Nephron (organoid): ENCODE results near the gene PKLR.
"Not testable (repeated sequence)": the region's sequence is repeated elsewhere in the genome, so short reads cannot be mapped to it uniquely, and the experiment has no call there.

Source experiments
- H3K27ac Mint-ChIP-seq, 3 experiments: 2 replicates each; pipeline ENCODE4 v1.8.0; 2020; ENCODE audit warnings: mixed read lengths in 3 of 3, mild to moderate bottlenecking in 2 of 3, moderate library complexity in 1 of 3
- H3K27me3 Mint-ChIP-seq: 2 replicates; pipeline ENCODE4 v1.8.0; 2021; ENCODE audit warnings: low read depth, mild to moderate bottlenecking, moderate library complexity, mixed read lengths
- H3K36me3 Mint-ChIP-seq: 2 replicates; pipeline ENCODE4 v1.8.0; 2020; ENCODE audit warnings: low read depth, mixed read lengths
- H3K4me1 Mint-ChIP-seq: 2 replicates; pipeline ENCODE4 v1.8.0; 2020; ENCODE audit warnings: mixed read lengths
- H3K4me3 Mint-ChIP-seq, 3 experiments: 2 replicates each; pipeline ENCODE4 v1.8.0; 2020; ENCODE audit warnings: mild to moderate bottlenecking in 3 of 3, mixed read lengths in 3 of 3, moderate library complexity in 2 of 3
- H3K9me3 Mint-ChIP-seq: 2 replicates; pipeline ENCODE4 v1.8.0; 2020; ENCODE audit warnings: mixed read lengths
- TF ChIP-seq, protein P1 (sequence below), 3 experiments: fragments of 200-600 bp; sonication (generic); IDR thresholded peaks; one replicate each; pipeline ENCODE4 v1.5.0; 2021; ENCODE audit warnings: antibody characterized with exemption in 3 of 3; ENCODE audit not compliant: unreplicated experiment in 3 of 3

PKLR gene

DNA sequence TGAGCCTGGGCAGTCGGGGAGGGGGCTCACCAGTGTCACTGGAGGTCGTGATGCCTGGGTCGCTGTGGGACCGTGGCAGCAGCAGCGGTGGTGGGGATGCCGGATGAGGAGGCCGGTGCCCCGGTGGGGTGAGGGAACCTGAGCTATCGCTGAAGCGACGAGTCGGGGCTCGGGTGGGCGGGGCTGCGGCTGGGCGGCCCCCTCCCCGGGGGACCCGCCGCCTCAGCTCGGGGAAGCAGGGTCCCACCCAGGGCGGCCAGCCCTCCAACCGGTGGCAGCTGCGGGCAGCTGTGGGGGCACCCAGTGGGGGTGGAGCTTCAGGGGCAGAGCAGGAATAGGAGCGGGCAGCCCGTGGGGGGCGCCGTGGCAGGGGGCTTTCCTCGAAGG, 51.0 kb downstream of the PKLR start:
- H3K4me3 Mint-ChIP-seq: peak overlapping the region in 1 of 3 experiments; percentile 9
- H3K9me3 Mint-ChIP-seq: no peaks in the 10 kb centered on the region
- peaks cover 16% of the 10 kb centered on the region for H3K36me3 Mint-ChIP-seq
- H3K27ac Mint-ChIP-seq: no peak overlapping the region
- H3K27me3 Mint-ChIP-seq: peaks cover 3% of the 10 kb centered on the region
- peaks cover 24% of the 10 kb centered on the region for H3K4me1 Mint-ChIP-seq
- TF ChIP-seq, protein P1, sequence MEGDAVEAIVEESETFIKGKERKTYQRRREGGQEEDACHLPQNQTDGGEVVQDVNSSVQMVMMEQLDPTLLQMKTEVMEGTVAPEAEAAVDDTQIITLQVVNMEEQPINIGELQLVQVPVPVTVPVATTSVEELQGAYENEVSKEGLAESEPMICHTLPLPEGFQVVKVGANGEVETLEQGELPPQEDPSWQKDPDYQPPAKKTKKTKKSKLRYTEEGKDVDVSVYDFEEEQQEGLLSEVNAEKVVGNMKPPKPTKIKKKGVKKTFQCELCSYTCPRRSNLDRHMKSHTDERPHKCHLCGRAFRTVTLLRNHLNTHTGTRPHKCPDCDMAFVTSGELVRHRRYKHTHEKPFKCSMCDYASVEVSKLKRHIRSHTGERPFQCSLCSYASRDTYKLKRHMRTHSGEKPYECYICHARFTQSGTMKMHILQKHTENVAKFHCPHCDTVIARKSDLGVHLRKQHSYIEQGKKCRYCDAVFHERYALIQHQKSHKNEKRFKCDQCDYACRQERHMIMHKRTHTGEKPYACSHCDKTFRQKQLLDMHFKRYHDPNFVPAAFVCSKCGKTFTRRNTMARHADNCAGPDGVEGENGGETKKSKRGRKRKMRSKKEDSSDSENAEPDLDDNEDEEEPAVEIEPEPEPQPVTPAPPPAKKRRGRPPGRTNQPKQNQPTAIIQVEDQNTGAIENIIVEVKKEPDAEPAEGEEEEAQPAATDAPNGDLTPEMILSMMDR (IDR thresholded peaks at IDR 0.05; ENCODE audit: unreplicated experiment in 3 of 3): no peak

DNA sequence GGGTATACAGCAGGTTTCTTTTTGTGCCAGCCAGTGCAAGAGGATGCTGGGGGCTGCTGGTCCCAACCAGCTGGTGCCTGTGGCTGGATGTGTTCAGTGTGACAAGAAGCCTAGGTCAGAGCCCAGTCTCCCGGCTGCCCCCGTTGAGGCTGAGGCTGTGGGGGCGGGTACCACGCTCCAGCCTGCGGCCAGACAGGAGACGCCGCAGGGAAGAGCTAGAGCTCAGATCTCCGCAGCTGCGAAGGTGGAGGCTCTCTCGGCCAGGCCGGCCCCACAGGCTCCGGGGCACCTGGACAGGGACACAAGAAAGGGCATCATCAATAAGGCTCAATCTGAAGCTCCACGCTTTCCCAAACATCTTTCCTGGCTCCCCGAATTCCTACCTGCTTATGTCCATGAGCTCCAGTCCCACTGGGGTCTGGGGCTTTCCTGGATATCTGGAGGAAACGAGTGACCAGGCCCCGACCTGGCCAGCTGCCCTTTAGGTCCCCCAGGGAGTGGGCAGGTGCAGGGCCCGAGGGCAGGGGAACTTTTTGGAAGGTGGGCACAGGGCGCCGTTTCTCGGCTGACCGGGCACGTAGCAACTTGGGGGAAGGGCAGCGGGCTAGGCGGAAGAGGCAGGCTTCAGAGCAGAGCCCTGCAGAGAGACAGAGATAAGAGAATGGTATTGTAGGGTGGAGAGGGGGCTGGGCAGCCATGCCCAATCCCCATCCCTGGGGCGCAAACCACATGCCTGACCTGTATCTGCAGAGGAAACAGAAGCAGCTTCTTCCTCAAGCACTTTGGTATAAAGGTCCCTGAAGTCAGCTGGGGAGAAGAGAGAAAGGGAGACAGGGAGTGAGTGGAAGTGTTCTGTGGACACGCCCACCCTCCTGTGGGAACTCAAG, 53.3 kb downstream of the PKLR start:
- Mint-ChIP-seq H3K27ac (no peak overlapping the region), H3K4me1 (peaks cover 16% of the 10 kb centered on the region), H3K4me3 (no peak overlapping the region), H3K9me3 (no peaks in the 10 kb centered on the region), H3K27me3 (peaks cover 4% of the 10 kb centered on the region), H3K36me3 (peaks cover 16% of the 10 kb centered on the region)
- TF ChIP-seq, protein P1 (IDR thresholded peaks at IDR 0.05; ENCODE audit: unreplicated experiment in 3 of 3): no peak

DNA sequence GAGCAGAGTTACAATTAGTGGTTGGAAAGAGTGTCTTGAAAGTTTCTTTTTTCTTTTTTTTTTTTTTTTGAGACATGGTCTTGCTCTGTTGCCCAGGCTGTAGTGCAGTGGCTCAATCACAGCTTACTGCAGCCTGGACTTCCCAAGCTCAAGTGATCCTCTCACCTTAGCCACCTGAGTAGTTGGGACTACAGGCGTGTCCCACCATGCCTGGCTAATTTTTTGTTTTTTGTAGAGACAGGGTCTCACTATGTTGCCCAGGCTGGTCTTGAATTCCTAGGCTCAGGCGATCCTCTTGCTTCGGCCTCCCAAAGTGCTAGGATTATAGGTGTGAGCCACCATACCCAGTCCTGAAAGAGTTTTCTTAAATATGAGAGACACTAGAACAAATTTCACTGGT, 54.4 kb downstream of the PKLR start:
- not testable (repeated sequence) for H3K27me3 Mint-ChIP-seq, H3K27ac Mint-ChIP-seq, H3K9me3 Mint-ChIP-seq, H3K4me3 Mint-ChIP-seq
- Mint-ChIP-seq H3K36me3 (peaks cover 16% of the 10 kb centered on the region), H3K4me1 (peaks cover 12% of the 10 kb centered on the region)

DNA sequence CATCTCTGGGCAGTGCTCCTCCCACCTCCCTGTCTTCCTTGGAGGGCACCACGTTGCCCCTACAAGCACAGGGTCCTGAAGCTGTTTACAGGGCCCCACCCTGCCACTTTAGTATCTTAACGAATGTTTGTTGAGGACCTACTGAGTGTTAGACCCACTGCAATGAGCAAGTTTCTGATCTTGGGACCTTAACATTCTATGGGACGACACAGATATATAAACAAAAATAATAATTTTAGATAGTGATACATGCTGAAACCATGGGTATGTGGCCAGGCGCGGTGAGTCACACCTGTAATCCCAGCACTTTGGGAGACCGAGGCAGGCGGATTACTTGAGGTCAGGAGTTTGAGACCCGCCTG, 56.1 kb downstream of the PKLR start:
- Mint-ChIP-seq H3K9me3 (no peaks in the 10 kb centered on the region), H3K27ac (peak overlapping the region; percentile 53 to 86 (median 81))

DNA sequence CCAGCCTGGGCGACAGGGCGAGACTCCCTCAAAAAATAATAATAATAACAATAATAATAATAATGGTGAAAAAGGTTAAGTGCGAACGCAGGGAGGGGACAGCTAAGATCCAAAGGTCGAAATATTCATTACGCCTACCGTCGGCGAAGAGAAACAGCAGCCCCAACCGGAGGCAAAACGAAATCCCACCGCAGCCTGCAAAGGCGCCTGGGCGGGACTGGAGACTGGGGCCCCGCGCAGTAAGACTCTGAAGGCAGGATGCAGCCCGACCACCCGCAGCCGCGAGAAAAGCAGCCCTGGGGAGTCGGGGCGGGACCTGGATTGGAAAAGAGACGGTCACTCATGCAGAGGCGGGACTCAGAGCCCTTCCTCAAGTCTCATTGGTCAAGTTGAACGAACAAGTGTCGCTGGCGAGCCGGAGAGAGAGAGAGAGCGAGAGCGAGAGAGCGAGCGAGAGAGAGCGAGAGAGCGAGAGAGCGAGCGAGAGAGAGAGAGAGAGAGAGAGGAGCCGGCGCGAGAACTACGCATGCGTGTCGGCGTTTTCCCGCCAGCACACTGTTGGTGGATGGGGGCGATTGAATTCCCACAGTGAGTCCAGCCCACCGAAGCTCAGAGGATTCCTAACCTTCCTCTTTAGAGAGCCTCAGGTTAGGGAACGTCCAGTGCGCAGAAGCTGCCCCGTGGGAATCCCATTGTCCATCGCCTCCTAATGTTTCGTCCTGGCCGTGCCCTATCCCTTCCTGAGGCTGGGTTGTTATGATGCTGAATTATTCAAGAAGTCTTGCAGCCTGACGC, 56.7 kb downstream of the PKLR start:
- Mint-ChIP-seq H3K27me3 (peaks cover 7% of the 10 kb centered on the region), H3K4me3 (peak overlapping the region; percentile 75 to 80 (median 79)), H3K4me1 (peaks cover 19% of the 10 kb centered on the region), H3K27ac (peak overlapping the region; percentile 53 to 86 (median 81)), H3K9me3 (no peaks in the 10 kb centered on the region), H3K36me3 (peaks cover 16% of the 10 kb centered on the region)
- TF ChIP-seq, protein P1 (IDR thresholded peaks at IDR 0.05; ENCODE audit: unreplicated experiment in 3 of 3): peak; percentile 21 to 46 (median 36)

More for the DNA sequence above, 56.1 kb downstream of the PKLR start:
- TF ChIP-seq, protein P1 (IDR thresholded peaks at IDR 0.05; ENCODE audit: unreplicated experiment in 3 of 3): no peak
- Mint-ChIP-seq H3K27me3 (peaks cover 7% of the 10 kb centered on the region), H3K4me1 (peaks cover 19% of the 10 kb centered on the region), H3K4me3 (peak overlapping the region; percentile 75 to 80 (median 79)), H3K36me3 (peaks cover 16% of the 10 kb centered on the region)

DNA sequence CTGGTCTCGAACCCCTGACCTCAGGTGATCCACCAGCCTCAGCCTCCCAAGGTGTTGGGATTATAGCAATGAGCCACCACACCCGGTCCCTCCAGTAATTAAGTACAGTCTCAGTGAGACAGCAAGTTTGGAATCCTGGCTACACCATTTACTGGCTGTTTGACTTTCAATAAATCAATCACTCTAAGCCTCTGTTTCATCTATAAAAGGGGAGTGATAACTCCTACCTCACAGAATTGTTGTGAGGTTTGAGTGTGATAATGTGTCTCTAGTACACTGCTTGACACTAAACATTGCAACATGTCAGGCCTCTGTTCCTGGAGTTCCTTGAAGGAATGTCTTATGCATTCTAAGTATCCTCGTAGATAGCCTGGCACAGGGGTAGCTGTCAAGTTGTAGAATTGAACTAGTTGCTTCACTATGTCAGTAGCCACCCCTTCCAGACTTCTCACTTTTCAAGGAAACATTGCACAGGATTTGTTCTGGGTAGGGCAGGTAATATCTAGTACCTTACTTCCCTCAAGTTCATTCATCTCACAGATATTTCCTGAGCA, 58.4 kb downstream of the PKLR start:
- Mint-ChIP-seq H3K4me3 (peak overlapping the region; percentile 75 to 80 (median 79)), H3K4me1 (peaks cover 19% of the 10 kb centered on the region), H3K27me3 (peaks cover 7% of the 10 kb centered on the region), H3K27ac (peak overlapping the region; percentile 24 to 90 (median 82)), H3K36me3 (peaks cover 16% of the 10 kb centered on the region), H3K9me3 (no peaks in the 10 kb centered on the region)
- TF ChIP-seq, protein P1 (IDR thresholded peaks at IDR 0.05; ENCODE audit: unreplicated experiment in 3 of 3): no peak
